Endothelial cell of umbilical vein (primary cell): ENCODE data around the gene VARS1.

Experiments
- CTCF ChIP-seq, 2 donors: IDR thresholded peaks; 1 replicate in 1 of 2; 2 replicates in 1 of 2; pipeline ENCODE4 v1.5.1; 2011; ENCODE audit warnings: low read length in 2 of 2, mild to moderate bottlenecking in 2 of 2, moderate library complexity in 2 of 2, control low read depth in 1 of 2, inconsistent platforms in 1 of 2, low read depth in 1 of 2; ENCODE audit not compliant: insufficient read depth in 1 of 2; ENCODE audit errors: extremely low read depth in 1 of 2
- EZH2 ChIP-seq: IDR thresholded peaks from 2 replicates; pipeline ENCODE4 v1.6.1; 2012; ENCODE audit warnings: borderline replicate concordance, low read depth, mild to moderate bottlenecking, moderate library complexity, low read length, inconsistent platforms; ENCODE audit not compliant: severe bottlenecking
- FOS ChIP-seq: IDR thresholded peaks from 2 replicates; pipeline ENCODE4 v1.6.1; 2011; ENCODE audit warnings: mild to moderate bottlenecking, low read length, moderate library complexity, borderline replicate concordance; ENCODE audit not compliant: insufficient read depth
- GATA2 ChIP-seq: IDR thresholded peaks from 2 replicates; pipeline ENCODE4 v1.7.0; 2011; ENCODE audit warnings: low read depth, mild to moderate bottlenecking, moderate library complexity, mixed read lengths, low read length; ENCODE audit not compliant: insufficient read length, insufficient read depth
- JUN ChIP-seq: IDR thresholded peaks from 2 replicates; pipeline ENCODE4 v1.6.1; 2011; ENCODE audit warnings: borderline replicate concordance, low read depth; ENCODE audit not compliant: insufficient read length, insufficient read depth
- MYC ChIP-seq: IDR thresholded peaks from one replicate; pipeline ENCODE4 v1.6.1; 2011; ENCODE audit warnings: mild to moderate bottlenecking, low read depth, low read length
- POLR2A ChIP-seq: IDR thresholded peaks from 2 replicates; pipeline ENCODE4 v1.6.1; 2012; ENCODE audit warnings: low read depth, mild to moderate bottlenecking, control low read depth, low read length
- POLR2AphosphoS5 ChIP-seq: IDR thresholded peaks from 2 replicates; pipeline ENCODE4 v1.6.1; 2012; ENCODE audit warnings: low read depth, mild to moderate bottlenecking, control low read depth, low read length, moderate library complexity; ENCODE audit not compliant: insufficient read depth
- TF ChIP-seq, protein P1 (sequence below): IDR thresholded peaks from 2 replicates; pipeline ENCODE4 v1.6.1; 2011; ENCODE audit not compliant: insufficient read depth, insufficient read length

DNA sequence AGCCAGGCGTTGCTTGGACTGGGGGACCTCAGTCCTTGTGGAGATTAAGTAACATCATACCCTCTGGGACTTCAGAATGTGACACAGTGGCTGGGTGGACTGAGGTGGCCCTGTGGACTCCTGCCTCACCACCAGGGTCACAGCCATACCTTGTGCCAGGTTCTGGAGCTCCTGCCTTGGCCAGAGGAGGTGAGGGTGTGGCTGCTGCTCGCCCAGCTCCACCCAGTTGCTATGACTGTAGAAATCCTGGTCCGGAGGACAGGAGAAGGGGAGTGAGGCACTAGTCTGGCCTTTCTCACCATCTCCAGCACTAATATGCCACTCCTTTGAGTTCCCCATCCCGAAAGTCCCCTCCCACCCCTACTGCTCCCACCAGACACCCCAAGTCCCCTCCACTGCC, 20.4 kb downstream of the VARS1 start:
- TF ChIP-seq CTCF (IDR thresholded peaks at IDR 0.05; ENCODE audit: extremely low read depth in 1 of 2, insufficient read depth in 1 of 2, low read depth in 1 of 2, low read length in 2 of 2), result no peak
- TF ChIP-seq POLR2A, result no peak
- TF ChIP-seq, protein P1, sequence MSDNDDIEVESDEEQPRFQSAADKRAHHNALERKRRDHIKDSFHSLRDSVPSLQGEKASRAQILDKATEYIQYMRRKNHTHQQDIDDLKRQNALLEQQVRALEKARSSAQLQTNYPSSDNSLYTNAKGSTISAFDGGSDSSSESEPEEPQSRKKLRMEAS, result no peak
- TF ChIP-seq EZH2, result no peak
- no peak for TF ChIP-seq GATA2
- TF ChIP-seq POLR2AphosphoS5, result no peak
- no peak for TF ChIP-seq JUN
- no peak for TF ChIP-seq MYC
- no peak for TF ChIP-seq FOS
